HG03521 (cell line): ENCODE results near the gene PHB1.
A peak's percentile ranks its signal among the peaks of the same experiment; 100 is the strongest.
"Not testable (repeated sequence)": the region's sequence is repeated elsewhere in the genome, so short reads cannot be mapped to it uniquely, and the experiment has no call there.

Experiments
- ATAC-seq: cut with Tn5 transposase; IDR thresholded peaks from one replicate; pipeline ENCODE4 v1.9.1; 2021; ENCODE audit warnings: mild to moderate bottlenecking, moderate library complexity; ENCODE audit not compliant: unreplicated experiment

The PHB1 gene

DNA sequence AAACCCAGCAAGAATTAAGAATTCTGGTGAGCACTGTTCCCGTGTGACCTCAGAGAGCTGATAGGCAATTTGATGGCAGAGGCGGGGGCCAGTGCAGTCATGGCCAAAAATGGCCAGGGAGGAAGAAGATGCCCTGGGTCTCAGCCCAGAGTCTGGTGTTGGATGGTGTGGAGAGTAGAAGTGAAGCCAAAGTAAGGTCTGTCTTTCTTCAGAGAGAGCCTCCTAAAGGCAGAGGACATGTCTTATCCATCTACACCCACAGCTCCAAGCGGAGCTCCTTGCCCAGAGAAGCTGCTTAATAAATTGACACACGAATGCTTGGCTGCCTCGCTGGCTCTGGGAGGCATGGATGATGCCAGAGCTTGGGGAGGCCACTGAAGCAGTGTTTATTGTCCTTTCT, 32.9 kb downstream of the PHB1 start:
- no peak for ATAC-seq

DNA sequence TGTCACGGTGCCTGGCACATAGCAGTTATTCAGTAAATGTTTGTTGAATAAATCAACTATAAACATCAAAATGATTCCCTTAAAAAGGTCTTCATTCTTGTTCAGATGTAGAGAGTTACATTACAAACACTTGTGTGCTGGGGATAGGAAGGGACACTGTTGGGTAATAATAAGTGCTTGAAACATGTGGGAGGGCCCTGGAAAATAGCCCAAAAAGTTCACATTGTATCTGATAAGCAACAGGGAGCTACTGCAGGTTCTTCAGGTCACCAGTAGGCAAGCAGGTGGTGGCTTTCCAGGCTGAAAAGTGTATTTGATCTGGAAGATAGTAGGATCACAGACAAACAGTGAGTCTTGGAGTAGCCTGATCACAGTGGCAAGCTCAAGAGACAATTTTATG, 33.6 kb downstream of the PHB1 start:
- no peak for ATAC-seq

DNA sequence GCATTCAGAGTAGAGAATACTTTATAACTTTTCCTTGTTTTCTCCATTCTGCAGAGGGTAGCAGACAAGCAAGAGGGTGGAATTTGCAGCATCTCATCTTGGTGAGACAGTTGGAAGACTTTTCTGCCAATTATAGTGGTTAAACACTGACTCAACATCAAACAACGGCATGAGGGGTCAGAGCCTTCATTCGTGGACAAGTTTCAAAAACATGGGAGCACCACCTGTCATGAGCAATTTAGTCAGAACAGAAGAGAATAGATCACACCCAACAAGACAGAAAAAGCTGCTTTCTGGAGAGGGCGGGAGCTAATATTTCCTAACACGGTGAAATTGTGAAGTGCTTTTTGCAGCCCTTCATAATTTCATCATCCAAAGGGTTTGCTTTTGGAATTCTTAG, 34.8 kb downstream of the PHB1 start:
- no peak for ATAC-seq

DNA sequence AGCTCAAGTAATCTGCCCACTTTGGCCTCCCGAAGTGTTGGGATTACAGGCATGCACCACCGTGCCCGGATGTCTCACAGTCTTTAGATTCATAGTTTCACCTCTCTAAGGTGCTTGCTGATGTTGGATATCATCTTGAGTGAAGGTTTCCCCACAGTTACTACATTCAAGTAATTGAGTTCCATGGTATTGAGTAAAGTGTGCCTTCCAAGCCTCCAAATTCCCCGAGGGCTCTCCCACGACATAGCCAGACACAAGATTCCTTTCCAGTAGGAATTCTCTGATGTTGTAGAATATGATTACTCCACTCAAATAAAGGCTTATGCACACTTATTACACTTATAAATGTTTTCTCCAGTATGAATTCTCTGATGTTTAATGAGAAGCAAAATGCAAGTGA, 36.4 kb downstream of the PHB1 start:
- ATAC-seq = no peak

DNA sequence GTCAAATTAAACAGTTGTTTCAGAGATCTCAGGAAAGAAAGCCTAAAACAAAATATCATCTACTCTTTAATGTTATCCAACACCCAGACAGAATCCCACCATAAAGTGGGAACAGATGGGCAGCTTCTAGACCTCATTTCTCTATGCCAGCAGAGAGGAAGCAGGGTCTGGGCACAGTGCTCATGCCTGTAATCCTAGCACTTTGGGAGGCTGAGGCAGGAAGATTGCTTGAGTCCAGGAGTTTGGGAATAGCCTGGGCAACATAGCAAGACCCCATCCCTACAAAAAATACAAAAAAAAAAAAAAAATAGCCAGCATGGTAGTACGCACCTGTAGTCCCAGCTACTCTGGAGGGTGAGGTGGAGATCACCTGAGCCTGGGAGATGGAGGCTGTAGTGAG, 39.1 kb downstream of the PHB1 start:
- no peak for ATAC-seq

DNA sequence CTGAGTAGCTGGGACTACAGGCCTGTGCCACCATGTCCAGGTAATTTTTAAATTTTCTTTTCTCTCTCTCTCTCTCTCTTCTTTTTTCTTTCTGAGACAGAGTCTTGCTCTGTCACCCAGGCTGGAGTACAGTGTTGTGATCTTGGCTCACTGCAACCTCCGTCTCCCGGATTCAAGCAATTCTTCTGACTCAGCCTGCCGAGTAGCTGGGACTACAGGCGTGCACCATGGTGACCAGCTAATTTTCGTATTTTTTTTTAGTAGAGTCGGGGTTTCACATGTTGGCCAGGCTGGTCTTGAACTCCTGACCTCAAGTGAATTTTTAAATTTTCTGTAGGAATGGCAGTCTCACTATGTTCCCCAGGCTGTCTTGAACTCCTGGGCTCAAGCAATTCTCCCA, 41.6 kb downstream of the PHB1 start:
- ATAC-seq = no peak

DNA sequence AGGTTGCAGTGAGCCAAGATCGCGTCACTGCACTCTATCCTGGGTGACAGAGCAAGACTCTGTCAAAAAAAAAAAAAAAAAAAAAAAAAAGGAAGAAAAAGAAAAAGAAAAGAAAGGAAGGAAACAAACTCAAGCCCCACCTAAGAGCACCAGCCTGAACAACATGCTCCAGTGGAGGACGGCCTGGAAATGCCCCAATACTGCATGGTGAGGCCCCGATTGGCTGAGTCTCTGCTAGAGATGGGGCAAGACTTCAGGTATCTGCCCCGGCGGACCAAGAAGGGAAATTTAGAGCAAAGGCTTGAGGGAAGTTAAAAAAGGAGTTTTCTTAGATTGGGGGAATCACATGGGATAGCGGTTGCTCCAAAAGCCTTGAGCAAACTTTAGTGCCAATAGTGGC, 42.3 kb downstream of the PHB1 start:
- ATAC-seq = no peak

DNA sequence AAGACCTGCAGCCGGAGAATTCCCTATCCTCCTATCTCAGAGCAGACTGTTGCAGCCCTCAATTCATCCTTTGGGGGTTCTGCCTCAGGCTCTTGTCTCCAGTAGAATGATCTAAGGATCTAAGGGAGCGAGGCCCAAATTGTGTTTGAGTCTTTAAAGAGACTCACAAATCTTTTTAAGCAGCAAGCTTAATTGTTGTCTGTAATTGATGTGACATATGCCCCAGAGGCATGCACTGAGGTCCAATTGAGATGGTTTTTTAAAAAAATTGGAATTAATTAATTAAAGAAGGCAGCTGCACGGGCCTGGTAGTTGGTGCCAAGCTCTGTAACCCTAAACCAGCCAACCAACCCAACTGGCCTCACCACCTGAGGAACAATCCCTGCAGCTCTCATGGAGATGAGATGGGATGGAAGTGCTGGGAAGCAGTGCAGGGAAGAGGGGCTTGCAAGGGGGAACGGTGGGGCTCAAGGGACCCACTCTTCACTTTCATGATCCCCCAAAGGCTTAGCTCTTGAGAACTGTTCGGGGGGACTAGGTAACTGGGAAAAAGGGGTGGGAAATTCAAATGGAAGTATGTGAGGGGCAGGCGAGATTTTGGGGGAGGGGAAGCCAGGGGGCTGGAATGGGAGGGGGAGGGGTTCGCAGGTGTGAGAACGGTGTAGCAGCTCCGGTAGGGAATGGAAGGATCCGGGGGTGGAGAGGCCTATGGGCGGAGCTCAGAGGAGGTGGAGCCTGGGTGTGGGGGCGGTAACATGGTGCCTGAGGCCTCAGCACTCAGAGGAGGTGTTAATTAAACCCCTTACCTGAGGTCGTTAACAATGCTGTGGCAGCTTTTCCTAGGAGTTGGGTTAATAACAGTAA, 43.5 kb downstream of the PHB1 start:
- no peak for ATAC-seq

DNA sequence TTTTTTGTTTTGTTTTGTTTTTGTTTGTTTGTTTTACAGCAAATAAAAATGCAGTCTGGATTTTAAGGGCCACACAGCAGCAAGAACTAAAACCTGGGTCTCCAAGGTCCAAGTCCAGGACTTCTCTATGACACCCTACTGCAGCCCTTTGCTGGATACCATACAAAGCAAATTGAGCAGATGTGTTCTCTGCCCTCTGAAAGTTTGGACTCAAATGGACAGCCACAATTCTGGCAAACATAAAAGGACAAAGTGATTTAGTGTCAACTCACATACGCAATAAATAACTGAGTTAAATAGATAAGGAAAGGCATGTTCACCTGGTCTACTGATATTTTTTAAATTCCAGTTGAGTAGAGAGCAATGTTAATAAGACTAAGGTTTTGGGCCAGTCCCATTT, 44.9 kb downstream of the PHB1 start:
- ATAC-seq = no peak

DNA sequence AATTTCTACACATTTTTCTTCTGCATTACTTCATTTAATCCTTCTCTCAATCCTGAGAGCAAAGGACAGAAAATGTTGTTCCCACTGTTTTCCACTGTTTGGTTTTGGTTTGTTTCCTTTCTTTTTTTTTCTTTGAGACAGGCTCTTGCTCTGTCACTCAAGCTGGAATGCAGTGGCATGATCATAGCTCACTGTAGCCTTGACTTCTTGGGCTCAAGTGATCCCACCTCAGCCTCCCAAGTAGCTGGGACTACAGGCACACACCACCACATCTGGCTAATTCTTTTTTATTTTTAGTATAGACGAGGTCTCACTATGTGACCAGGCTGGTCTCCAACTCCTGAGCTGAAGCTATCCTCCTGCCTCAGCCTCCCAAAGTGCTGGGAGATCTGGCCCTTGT, 45.6 kb downstream of the PHB1 start:
- ATAC-seq = no peak

DNA sequence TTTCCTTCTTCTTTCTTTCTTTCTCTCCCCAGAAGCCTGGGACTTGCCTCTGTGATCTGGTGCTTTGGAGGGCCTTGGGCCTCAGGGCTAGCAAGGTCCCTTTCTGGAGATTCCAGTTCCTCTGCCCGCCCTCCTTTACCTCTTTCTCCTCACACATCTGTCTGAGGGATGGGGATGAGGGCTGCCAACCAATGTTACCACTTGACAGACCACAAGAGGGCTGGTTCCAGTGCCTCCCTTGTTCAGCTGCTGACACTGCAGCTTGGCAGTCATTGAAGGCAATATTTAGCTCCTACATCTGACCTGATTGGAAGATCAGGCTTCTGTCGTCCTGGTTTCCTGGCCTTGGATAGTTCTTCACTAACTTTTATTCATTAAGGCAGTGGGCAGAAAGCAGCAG, 49.0 kb downstream of the PHB1 start:
- ATAC-seq = no peak

DNA sequence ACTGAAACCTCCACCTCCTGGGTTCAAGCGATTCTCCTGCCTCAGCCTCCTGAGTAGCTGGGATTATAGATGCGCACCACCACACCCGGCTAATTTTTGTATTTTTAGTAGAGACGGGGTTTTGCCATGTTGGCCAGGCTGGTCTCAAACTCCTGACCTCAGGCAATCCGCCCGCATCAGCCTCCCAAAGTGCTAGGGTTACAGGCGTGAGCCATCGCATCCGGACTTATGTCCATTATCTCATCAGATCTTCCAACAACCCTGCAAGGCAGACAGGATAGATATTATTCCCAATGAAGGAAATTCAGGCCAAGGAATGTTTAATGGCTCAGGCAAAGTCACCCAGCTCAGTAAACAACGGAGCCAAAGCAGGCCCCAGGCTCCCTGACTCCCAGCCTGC, 49.6 kb downstream of the PHB1 start:
- not testable (repeated sequence) for ATAC-seq

DNA sequence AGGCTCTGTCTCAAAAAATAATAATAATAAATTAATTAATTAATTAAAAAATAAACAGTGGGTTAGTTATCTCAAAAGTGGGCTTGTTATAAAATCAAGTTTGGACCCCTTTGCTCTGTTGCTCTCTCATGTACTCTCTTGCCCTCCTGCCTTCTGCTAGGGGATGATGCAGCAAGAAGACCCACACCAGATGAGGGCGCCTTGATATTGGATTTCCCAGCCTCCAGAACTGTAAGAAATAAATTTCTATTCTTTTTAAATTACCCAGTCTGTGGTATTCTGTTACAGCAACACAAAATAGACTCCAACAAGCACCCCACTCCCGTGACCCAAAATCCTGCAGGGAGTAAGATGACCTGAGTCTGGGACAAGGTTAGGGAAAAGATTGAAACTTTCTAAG, 50.6 kb downstream of the PHB1 start:
- ATAC-seq = no peak

DNA sequence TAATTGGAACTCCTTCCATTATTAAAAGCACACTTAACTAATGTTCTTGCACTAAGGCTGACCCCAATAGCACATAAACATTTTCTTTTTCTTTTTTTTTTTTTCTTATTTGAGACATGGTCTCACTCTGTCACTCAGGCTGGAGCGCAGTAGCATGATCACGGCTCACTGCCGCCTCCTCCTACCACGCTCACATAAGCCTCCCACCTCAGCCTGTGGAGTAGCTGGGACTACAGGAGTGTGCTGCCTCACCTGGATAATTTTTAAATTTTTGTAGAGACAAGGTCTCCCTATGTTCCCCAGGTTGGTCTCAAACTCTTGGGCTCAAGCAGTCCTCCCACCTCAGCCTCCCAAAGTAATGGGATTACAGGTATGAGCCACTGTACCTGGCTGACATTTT, 51.4 kb downstream of the PHB1 start:
- ATAC-seq = no peak

DNA sequence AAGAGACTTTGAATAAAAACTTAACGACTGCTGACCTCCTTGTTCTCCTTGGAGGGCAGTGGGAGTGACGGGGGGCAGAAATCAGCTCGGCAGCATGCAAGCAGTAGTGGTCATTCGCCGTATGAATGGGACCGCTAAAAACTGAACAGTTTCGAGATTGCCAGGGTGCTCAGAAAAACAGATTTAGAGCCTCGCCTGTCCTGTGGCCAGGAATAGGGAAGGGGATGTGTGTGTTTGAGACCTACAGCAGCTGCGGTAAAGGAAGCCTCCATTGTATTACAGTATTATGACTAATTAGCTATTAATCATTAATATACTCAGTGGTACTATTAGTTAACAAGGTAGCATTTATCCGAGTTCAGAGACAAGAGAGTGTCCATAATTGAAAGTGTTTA, 52.0 kb downstream of the PHB1 start:
- no peak for ATAC-seq

DNA sequence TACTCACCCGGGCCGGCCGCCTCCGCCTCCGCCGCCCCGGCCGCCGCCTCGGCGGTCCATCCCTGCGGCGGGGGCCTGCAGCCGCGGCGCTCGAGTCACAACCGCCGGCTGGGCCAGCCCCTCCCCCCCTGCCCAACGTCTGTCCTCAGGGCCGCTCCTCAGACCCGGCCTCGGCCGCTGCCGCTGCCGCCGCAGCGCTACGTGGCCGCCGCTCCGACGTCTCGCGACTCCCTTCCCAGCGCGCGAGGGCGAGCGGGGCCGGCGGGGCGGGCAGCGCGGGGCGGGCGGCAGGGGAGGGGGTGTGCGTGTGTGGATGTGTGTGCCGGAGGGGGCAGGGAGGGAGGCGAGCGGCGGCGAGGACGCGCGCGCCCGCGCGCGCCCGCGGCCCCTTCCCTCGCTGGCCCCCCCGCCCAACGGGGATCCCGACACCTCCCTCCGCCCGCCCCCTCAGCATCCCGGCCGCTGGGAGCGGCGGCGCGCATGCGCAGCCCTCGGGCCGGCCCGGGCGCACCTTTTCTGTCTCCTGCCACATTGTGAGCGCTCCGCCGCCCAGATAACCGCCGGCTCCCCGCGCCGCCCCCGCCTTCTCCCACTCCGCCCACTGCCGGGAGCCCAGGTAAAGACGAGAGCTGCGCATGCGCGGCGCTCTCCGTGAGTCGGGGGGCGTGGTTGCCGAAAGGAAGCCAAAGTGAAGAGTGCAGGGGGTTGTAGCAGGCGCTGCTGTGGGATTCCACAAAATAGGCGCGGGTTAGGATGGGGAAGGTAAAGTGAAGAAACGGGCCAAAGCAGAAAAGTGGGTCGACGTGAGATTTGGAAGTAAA, 52.6 kb downstream of the PHB1 start, which contains the start of gene ZNF652:
Gene ZNF652 (minus strand): TSS at position 349 of the 821 bp plus-strand sequence. CDS start 44,525 bp downstream, outside the sequence.
- peak; percentile 64 for ATAC-seq

DNA sequence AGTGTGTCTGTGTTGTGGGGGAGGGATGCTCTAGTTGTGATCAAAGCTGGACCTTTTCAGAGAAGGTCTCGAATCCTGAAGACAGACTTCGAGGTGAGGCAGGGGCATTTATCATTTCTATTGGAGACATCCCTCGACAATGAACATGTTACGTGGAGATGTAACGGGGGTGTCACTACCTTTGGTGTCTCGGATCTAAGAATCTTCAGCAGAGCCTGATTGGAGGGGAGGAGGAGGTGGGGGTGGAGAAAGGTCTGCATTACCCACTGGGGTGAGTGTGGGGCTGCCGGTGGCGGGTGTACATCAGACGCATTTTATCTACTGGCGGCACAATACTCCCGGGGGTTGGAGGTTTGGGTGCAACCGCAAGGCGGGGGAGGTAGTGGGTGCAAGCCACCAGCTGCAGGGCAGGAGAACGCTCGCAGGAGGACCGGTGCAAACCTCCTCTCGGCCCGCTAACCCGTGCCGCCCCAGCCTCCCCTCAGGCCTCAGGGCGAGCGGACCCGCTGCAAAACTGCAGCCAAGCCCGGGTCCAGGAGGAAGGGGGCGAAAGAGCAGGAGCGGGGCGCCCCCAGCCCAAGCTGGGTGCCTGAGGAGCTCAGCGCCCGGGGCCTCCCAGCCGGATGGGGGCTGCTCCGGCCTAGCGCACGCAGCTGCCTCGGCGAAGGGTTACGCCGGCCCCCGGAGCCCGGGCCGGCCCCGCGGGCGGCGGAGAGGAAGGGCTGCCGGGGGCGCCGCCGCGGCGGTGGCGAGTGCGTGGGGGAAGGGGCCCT, 53.4 kb downstream of the PHB1 start:
- peak; percentile 26 for ATAC-seq

DNA sequence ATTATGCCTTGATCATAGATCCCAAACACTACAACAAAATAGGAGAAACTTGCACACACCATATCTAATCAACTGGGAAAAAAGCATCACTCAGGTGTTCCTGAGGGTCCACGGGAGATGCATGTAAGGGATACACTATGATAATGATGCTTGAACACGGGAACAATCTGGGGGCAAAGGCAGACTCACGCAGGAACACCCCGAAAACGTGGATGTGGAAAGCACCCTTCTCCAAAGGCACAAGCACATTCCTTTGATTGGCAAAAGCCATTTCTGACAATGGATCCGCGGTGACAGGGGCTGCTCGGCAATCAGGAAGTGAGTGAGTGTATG, 53.9 kb downstream of the PHB1 start:
- no peak for ATAC-seq

DNA sequence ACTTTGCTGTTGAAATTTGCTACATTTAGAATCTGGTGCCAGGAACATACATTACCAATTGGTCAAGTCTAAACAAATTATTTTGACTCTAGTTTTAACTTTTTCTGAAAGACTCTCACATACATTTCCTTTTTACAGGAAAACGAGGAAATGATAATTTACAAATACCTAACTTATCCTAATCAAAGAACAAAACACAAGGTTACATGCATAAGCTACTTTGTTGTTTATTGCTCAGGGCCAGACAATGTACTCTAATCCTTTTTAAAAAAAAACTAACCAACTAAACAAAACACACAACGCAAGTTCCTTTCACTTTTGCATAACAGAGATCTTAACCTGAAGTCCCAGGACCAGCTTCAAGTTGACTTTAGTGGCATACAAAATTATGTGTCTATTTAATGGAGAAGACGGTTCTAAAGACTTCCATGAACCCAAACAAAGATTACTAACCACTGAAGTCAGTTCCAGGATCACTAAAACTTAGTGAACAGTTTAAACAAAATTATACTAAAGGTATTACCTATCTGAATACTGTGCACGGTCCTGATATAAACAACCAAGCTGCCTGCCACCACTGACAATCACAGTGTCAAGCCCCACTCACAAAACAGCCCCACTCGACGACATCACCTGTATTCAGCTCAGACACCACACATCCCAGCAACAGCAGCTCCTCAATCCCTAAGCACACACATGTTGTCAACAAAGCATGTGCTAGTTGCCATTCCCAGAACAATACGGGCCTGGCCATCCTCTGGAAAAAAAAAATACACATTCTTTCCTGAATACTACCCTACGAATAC, 54.5 kb downstream of the PHB1 start:
- no peak for ATAC-seq

DNA sequence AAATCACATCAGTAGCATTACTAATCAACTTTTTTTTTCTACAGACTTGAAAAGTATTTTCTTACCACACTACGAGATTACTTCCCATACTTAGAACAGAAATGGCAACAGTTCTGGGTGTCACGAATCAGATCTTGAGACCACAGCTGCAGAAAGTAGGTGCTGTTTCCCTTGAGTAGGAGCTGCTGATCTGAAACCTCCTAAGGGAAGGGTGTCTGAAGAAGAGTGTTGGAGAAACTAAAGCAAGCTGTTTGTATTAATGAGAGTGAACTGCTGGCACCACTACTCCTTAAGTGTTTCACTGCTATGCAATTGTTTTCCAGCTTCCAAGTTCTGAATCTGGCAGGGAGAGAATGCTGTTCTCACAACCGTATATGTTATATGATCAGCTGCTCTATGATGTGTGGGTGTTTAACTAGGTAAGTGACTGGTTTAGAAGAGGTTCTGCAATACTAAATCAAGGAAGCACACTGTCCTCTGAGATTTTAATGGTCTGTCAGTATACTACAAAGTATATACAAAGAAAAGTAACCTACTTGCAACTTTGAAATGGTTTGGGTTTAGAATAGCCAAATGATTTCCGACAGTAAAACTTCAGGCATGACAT, 55.9 kb downstream of the PHB1 start:
- no peak for ATAC-seq
